Esophagus squamous epithelium (tissue), 4 donors: Measurements from ENCODE around the gene ROS1.

Experiments
- CTCF ChIP-seq, 6 experiments: fragments of 450-650 bp in 4 of 6; fragments of 200-600 bp in 2 of 6; sonication (generic) in 2 of 6; IDR thresholded peaks; one replicate each; pipeline ENCODE4 v1.5.1; 2016 to 2019; ENCODE audit warnings: antibody characterized with exemption in 6 of 6, mild to moderate bottlenecking in 4 of 6, moderate library complexity in 4 of 6
- POLR2A ChIP-seq, 4 donors: fragments of 450-650 bp; IDR thresholded peaks; one replicate each; pipeline ENCODE4 v1.6.1; 2017; ENCODE audit warnings: antibody characterized with exemption in 4 of 4, mild to moderate bottlenecking in 4 of 4, moderate library complexity in 3 of 4

DNA sequence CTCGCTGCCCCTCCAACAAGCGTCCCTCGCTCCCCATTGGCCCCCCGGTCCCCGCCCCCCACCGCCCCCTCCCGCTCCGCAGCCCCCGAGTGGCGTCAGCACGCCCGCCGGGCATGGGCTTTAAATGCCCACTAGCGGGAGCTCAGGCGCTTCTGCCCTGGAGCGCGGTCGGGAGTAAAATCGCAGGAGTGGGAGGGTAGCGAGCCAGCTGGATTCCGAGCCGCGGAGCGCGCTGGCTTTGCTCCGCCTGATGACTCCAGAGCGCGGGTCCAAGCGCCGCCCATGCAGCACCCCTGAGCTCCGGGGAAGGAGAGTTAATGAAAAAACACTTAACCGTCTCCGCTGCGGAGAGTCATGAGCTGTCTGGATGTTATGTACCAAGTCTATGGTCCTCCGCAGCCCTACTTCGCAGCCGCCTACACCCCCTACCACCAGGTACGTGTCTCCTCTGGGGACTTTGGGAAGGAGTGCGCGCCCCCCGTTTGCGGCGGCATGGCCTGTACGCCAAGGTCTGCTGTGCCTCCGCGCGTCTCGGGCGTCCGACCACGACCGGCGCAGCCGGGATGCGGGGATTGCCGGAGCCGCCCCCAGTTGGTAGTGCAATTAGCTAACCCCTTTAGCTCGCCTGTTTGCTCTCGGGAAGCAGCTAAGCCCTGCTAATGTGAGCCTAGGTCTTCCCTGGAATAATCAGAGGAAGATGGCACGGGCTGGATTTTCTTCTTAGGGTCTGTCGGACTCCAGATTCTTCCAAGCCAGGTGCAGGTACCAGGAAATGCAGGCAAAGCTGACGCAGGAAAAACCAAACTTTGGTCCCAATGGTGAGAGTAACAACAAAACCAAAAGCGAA lies 160.1 kb downstream of the ROS1 start, which contains the start of gene VGLL2:
- TF ChIP-seq CTCF (IDR thresholded peaks at IDR 0.05), result no peak
- no peak for TF ChIP-seq POLR2A (IDR thresholded peaks at IDR 0.05)
